OCI-M1 (cell line): ENCODE measurements around the gene CCDC191.
A peak's percentile ranks its signal among the peaks of the same experiment; 100 is the strongest.

Experiments
- DNase-seq: peaks from one replicate; lab custom pipeline; 2025; lab: John Stamatoyannopoulos, UW

The CCDC191 gene

DNA sequence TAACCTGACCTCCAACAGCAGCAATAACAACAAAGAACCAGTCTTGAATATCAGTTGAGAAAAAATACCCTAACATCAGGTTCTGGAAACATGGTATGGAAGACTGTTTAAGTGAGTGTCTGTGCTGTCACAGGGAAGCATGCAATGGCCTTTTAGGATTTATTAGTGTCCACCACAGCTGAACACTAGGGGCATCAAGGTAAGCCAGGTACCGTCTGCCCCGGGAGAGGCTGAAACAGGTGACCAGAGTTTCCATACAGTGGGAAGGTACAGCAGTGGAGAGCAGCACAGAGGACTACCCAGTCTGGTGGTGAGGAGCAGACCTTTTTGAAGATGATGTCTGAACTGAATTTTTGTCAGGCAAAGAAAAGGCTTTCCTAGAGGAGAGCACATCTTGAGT lies 90.2 kb downstream of the CCDC191 start:
- DNase-seq, result no peak

GRCh38 chr3:113963879-113964278 lies 92.4 kb downstream of the CCDC191 start:
- peak; percentile 39 for DNase-seq

- no peak for DNase-seq
Observed at GRCh38 chr3:113954091-113954685, 102.1 kb downstream of the CCDC191 start.

GRCh38 chr3:113953677-113954076 lies 102.6 kb downstream of the CCDC191 start:
- DNase-seq, result no peak

DNA sequence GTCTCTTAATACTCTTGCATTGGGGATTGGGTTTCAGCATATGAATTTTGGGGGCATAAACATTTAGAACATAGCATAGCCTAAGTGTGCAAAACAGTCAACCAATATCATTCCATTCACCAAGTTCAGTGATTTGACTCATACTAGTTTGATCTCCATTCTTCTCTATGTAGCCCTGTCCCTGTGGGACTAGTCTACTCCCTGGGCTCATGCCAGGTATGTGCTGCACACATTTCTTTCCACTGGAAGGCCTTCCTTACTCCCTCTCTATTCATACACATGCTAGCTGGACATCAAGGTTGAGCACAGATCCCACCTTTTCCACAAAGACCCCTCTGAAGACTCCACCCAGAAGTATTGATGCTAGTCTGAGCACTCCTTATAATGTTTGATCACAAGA lies 103.4 kb downstream of the CCDC191 start:
- no peak for DNase-seq

GRCh38 chr3:113948015-113948917 lies 108.1 kb downstream of the CCDC191 start:
- peak; percentile 29 for DNase-seq

DNA sequence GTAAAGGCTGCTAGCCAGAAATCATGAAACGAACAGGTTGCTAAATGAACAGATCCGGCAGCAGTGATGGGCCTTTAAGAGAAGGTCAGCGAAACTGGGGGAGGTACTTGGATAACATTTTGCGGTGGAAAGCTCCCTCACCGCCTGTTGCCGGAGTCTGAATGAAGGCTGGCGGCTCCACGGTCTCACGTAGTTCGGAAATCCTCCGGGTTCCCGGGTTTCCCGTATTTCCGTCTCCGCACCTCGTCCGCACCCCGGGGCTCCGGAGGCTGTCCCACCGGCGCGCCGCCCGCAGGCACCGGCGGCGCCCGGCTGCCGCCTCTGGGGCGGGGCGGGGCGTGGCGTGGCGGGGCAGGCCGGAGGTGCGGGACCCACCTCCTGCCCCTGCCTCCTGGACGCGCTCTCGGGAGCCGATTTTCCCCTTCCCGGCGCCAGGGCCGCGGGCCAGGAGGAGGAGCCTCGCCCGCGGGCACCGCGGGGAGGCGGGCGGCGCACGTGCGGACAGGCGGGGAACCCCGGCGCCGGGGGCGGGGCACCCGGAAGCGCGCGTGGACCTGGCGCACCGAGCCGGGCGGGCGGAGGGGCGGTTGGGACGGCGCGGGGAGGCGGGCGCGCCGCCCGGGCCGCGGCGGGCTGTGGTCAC lies 108.8 kb downstream of the CCDC191 start, which contains the start of gene ZDHHC23:
Gene ZDHHC23, plus strand, starts transcription at position 642 of the 643 bp plus-strand sequence. CDS start 790 bp downstream, outside the sequence.
- DNase-seq, result peak; percentile 64

- DNase-seq, result no peak
Observed at GRCh38 chr3:113946831-113947230, 109.5 kb downstream of the CCDC191 start.

GRCh38 chr3:113927556-113927955 lies 128.8 kb downstream of the CCDC191 start:
- DNase-seq, result no peak

DNA sequence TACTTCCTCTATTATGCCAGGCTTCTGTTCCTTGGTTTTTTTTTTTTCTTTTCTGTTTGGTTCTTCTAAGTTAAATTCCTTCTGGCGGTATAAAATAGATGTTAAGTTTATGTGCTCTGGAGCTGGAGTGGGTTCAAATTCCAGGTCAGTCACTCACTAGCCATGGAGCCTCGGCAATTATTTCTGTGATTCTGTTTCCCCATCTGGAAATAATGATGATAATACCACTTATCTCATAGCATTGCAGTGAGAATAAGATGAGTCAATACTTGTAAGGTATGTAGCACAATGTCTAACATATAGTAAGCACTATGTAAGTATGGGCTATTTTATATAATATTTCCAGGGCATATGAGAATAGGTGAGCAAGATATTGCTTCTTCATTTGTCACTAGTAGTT lies 141.7 kb downstream of the CCDC191 start:
- no peak for DNase-seq
